Measurements from ENCODE around the gene FBXO41.

The FBXO41 gene

GRCh38 chr2:73267008-73267407 is 17.3 kb downstream of the FBXO41 start:
- Histone ChIP-seq H3K27me3 (replicated peaks in 2 of 5; ENCODE audit: control insufficient read depth in 4 of 5, insufficient read depth in 5 of 5, low read length in 4 of 5) (peaks cover 0 to 19% (median 3%) of the 10 kb centered on the region in 5 experiments), H3K27ac (ENCODE audit: insufficient read depth in 1 of 2, low read depth in 1 of 2, low read length in 2 of 2, poor library complexity in 1 of 2, severe bottlenecking in 2 of 2) (no peak overlapping the region), H3K4me1 (ENCODE audit: control extremely low read depth in 1 of 4, control insufficient read depth in 4 of 4, insufficient read depth in 4 of 4, low read length in 3 of 4) (peaks cover 0 to 4% (median 0%) of the 10 kb centered on the region in 4 experiments), H3K36me3 (ENCODE audit: control insufficient read depth in 4 of 4, insufficient read depth in 4 of 4, low read length in 3 of 4) (peaks cover 0 to 70% (median 37%) of the 10 kb centered on the region in 4 experiments), H3K4me3 (ENCODE audit: control insufficient read depth in 1 of 7, extremely low read depth in 1 of 7, insufficient read depth in 4 of 7, low read depth in 2 of 7, low read length in 6 of 7) (no peak overlapping the region), H3K9me3 (ENCODE audit: control extremely low read depth in 1 of 5, control insufficient read depth in 4 of 5, insufficient read depth in 2 of 5, low read depth in 1 of 5, low read length in 4 of 5) (no peaks in the 10 kb centered on the region)
- CTCF ChIA-PET, result no interaction called here
- POLR2A ChIA-PET, result no interaction called here
- WGBS (ENCODE audit: insufficient coverage), result 88% methylated on average over 4 of the region's 4 CpGs
- no peak for DNase-seq

GRCh38 chr2:73266061-73266901 is 18.0 kb downstream of the FBXO41 start:
- Histone ChIP-seq H3K36me3 (ENCODE audit: control insufficient read depth in 4 of 4, insufficient read depth in 4 of 4, low read length in 3 of 4) (peaks cover 0 to 74% (median 37%) of the 10 kb centered on the region in 4 experiments), H3K4me1 (ENCODE audit: control extremely low read depth in 1 of 4, control insufficient read depth in 4 of 4, insufficient read depth in 4 of 4, low read length in 3 of 4) (peaks cover 0 to 4% (median 0%) of the 10 kb centered on the region in 4 experiments), H3K9me3 (ENCODE audit: control extremely low read depth in 1 of 5, control insufficient read depth in 4 of 5, insufficient read depth in 2 of 5, low read depth in 1 of 5, low read length in 4 of 5) (no peaks in the 10 kb centered on the region), H3K27me3 (replicated peaks in 2 of 5; ENCODE audit: control insufficient read depth in 4 of 5, insufficient read depth in 5 of 5, low read length in 4 of 5) (peaks cover 0 to 19% (median 3%) of the 10 kb centered on the region in 5 experiments), H3K4me3 (ENCODE audit: control insufficient read depth in 1 of 7, extremely low read depth in 1 of 7, insufficient read depth in 4 of 7, low read depth in 2 of 7, low read length in 6 of 7) (no peak overlapping the region), H3K27ac (ENCODE audit: insufficient read depth in 1 of 2, low read depth in 1 of 2, low read length in 2 of 2, poor library complexity in 1 of 2, severe bottlenecking in 2 of 2) (no peak overlapping the region)
- 99% methylated on average over 18 of the region's 26 CpGs for WGBS (ENCODE audit: insufficient coverage)
- CTCF ChIA-PET, result no interaction called here
- POLR2A ChIA-PET, result no interaction called here
- DNase-seq, result no peak

- Histone ChIP-seq H3K9me3 (ENCODE audit: control extremely low read depth in 1 of 5, control insufficient read depth in 4 of 5, insufficient read depth in 2 of 5, low read depth in 1 of 5, low read length in 4 of 5) (no peaks in the 10 kb centered on the region), H3K4me1 (ENCODE audit: control extremely low read depth in 1 of 4, control insufficient read depth in 4 of 4, insufficient read depth in 4 of 4, low read length in 3 of 4) (peaks cover 0 to 4% (median 0%) of the 10 kb centered on the region in 4 experiments), H3K36me3 (ENCODE audit: control insufficient read depth in 4 of 4, insufficient read depth in 4 of 4, low read length in 3 of 4) (peaks cover 0 to 71% (median 36%) of the 10 kb centered on the region in 4 experiments), H3K27ac (ENCODE audit: insufficient read depth in 1 of 2, low read depth in 1 of 2, low read length in 2 of 2, poor library complexity in 1 of 2, severe bottlenecking in 2 of 2) (no peak overlapping the region), H3K4me3 (ENCODE audit: control insufficient read depth in 1 of 7, extremely low read depth in 1 of 7, insufficient read depth in 4 of 7, low read depth in 2 of 7, low read length in 6 of 7) (no peak overlapping the region), H3K27me3 (replicated peaks in 2 of 5; ENCODE audit: control insufficient read depth in 4 of 5, insufficient read depth in 5 of 5, low read length in 4 of 5) (peaks cover 0 to 19% (median 3%) of the 10 kb centered on the region in 5 experiments)
- DNase-seq, result no peak
- CTCF ChIA-PET, result no interaction called here
- WGBS (ENCODE audit: insufficient coverage), result 96% methylated on average over 25 of the region's 28 CpGs
- POLR2A ChIA-PET, result no interaction called here
Measured at GRCh38 chr2:73265298-73266060, 18.8 kb downstream of the FBXO41 start.

GRCh38 chr2:73264783-73265182 is 19.5 kb downstream of the FBXO41 start:
- no peak for DNase-seq
- H3K36me3 ChIP-seq (ENCODE audit: control insufficient read depth in 4 of 4, insufficient read depth in 4 of 4, low read length in 3 of 4), result peaks cover 0 to 76% (median 38%) of the 10 kb centered on the region in 4 experiments
- ChIA-PET CTCF (no interaction called here), POLR2A (no interaction called here)
- no peak overlapping the region for H3K27ac ChIP-seq (ENCODE audit: insufficient read depth in 1 of 2, low read depth in 1 of 2, low read length in 2 of 2, poor library complexity in 1 of 2, severe bottlenecking in 2 of 2)
- 100% methylated on average over 2 of the region's 4 CpGs for WGBS (ENCODE audit: insufficient coverage)
- no peak overlapping the region for H3K4me3 ChIP-seq (ENCODE audit: control insufficient read depth in 1 of 7, extremely low read depth in 1 of 7, insufficient read depth in 4 of 7, low read depth in 2 of 7, low read length in 6 of 7)
- no peaks in the 10 kb centered on the region for H3K9me3 ChIP-seq (ENCODE audit: control extremely low read depth in 1 of 5, control insufficient read depth in 4 of 5, insufficient read depth in 2 of 5, low read depth in 1 of 5, low read length in 4 of 5)
- peaks cover 0 to 15% (median 0%) of the 10 kb centered on the region in 5 experiments for H3K27me3 ChIP-seq (replicated peaks in 2 of 5; ENCODE audit: control insufficient read depth in 4 of 5, insufficient read depth in 5 of 5, low read length in 4 of 5)
- H3K4me1 ChIP-seq (ENCODE audit: control extremely low read depth in 1 of 4, control insufficient read depth in 4 of 4, insufficient read depth in 4 of 4, low read length in 3 of 4), result peaks cover 0 to 4% (median 0%) of the 10 kb centered on the region in 4 experiments

GRCh38 chr2:73264332-73264606 is 20.0 kb downstream of the FBXO41 start:
- Histone ChIP-seq H3K4me1 (ENCODE audit: control extremely low read depth in 1 of 4, control insufficient read depth in 4 of 4, insufficient read depth in 4 of 4, low read length in 3 of 4) (no peaks in the 10 kb centered on the region), H3K36me3 (ENCODE audit: control insufficient read depth in 4 of 4, insufficient read depth in 4 of 4, low read length in 3 of 4) (peaks cover 0 to 79% (median 42%) of the 10 kb centered on the region in 4 experiments), H3K27me3 (replicated peaks in 2 of 5; ENCODE audit: control insufficient read depth in 4 of 5, insufficient read depth in 5 of 5, low read length in 4 of 5) (peaks cover 0 to 11% (median 0%) of the 10 kb centered on the region in 5 experiments), H3K9me3 (ENCODE audit: control extremely low read depth in 1 of 5, control insufficient read depth in 4 of 5, insufficient read depth in 2 of 5, low read depth in 1 of 5, low read length in 4 of 5) (no peaks in the 10 kb centered on the region), H3K4me3 (ENCODE audit: control insufficient read depth in 1 of 7, extremely low read depth in 1 of 7, insufficient read depth in 4 of 7, low read depth in 2 of 7, low read length in 6 of 7) (no peak overlapping the region), H3K27ac (ENCODE audit: insufficient read depth in 1 of 2, low read depth in 1 of 2, low read length in 2 of 2, poor library complexity in 1 of 2, severe bottlenecking in 2 of 2) (no peak overlapping the region)
- CTCF ChIA-PET, result no interaction called here
- POLR2A ChIA-PET, result no interaction called here
- DNase-seq, result no peak
- WGBS (ENCODE audit: insufficient coverage), result 97% methylated on average over 8 of the region's 15 CpGs

GRCh38 chr2:73263540-73264331 is 20.5 kb downstream of the FBXO41 start:
- ChIA-PET POLR2A (interaction anchor here (0.6 kb wide), 1 partner anchor 97 kb away, joined by 8 read pairs; no protein-coding TSS in a partner anchor), CTCF (interaction anchor here (2.0 kb wide), 1 partner anchor 13 kb away, joined by 5 read pairs; no protein-coding TSS in a partner anchor)
- H3K4me1 ChIP-seq (ENCODE audit: control extremely low read depth in 1 of 4, control insufficient read depth in 4 of 4, insufficient read depth in 4 of 4, low read length in 3 of 4), result no peaks in the 10 kb centered on the region
- H3K27me3 ChIP-seq (replicated peaks in 2 of 5; ENCODE audit: control insufficient read depth in 4 of 5, insufficient read depth in 5 of 5, low read length in 4 of 5), result peaks cover 0 to 6% (median 0%) of the 10 kb centered on the region in 5 experiments
- H3K36me3 ChIP-seq (ENCODE audit: control insufficient read depth in 4 of 4, insufficient read depth in 4 of 4, low read length in 3 of 4), result peaks cover 0 to 80% (median 45%) of the 10 kb centered on the region in 4 experiments
- WGBS (ENCODE audit: insufficient coverage), result 92% methylated on average over 10 of the region's 16 CpGs
- H3K4me3 ChIP-seq (ENCODE audit: control insufficient read depth in 1 of 7, extremely low read depth in 1 of 7, insufficient read depth in 4 of 7, low read depth in 2 of 7, low read length in 6 of 7), result no peak overlapping the region
- no peak overlapping the region for H3K27ac ChIP-seq (ENCODE audit: insufficient read depth in 1 of 2, low read depth in 1 of 2, low read length in 2 of 2, poor library complexity in 1 of 2, severe bottlenecking in 2 of 2)
- no peak for DNase-seq
- H3K9me3 ChIP-seq (ENCODE audit: control extremely low read depth in 1 of 5, control insufficient read depth in 4 of 5, insufficient read depth in 2 of 5, low read depth in 1 of 5, low read length in 4 of 5), result no peaks in the 10 kb centered on the region
